HEK293 (cell line): ENCODE results near the gene SCAMP2.

ENCODE experiments used
- CTCF ChIA-PET: fragments of 350-600 bp; formaldehyde crosslinking; extraction: SDS; loops from one replicate; lab custom pipeline; 2021; ENCODE audit warnings: antibody characterized with exemption; lab: Yijun Ruan, JAX
- POLR2A ChIA-PET: fragments of 300-600 bp; formaldehyde crosslinking; extraction: SDS; loops from one replicate; lab custom pipeline; 2020; ENCODE audit warnings: antibody characterized with exemption, inconsistent platforms; lab: Yijun Ruan, JAX
- H3K27ac ChIP-seq: fragments of 200-500 bp; sonication (Bioruptor generic); 2 replicates; pipeline ENCODE4 v1.5.1; 2014; ENCODE audit warnings: low read depth, low read length, control low read depth, inconsistent platforms; ENCODE audit errors: extremely low read depth
- H3K36me3 ChIP-seq, 2 experiments: fragments of 200-500 bp in 1 of 2; sonication (Bioruptor generic) in 1 of 2; 1 replicate in 1 of 2; 2 replicates in 1 of 2; pipeline ENCODE4 v1.5.1; 2014 to 2017; ENCODE audit warnings: inconsistent platforms in 2 of 2, low read length in 2 of 2; ENCODE audit not compliant: control insufficient read depth in 2 of 2, insufficient read depth in 1 of 2
- H3K4me1 ChIP-seq: fragments of 200-500 bp; sonication (Bioruptor generic); 2 replicates; pipeline ENCODE4 v1.5.1; 2014; ENCODE audit warnings: mild to moderate bottlenecking, low read length, inconsistent platforms; ENCODE audit not compliant: control insufficient read depth, insufficient read depth
- H3K4me3 ChIP-seq: 2 replicates; pipeline ENCODE4 v1.5.1; 2011; ENCODE audit warnings: low read depth, mild to moderate bottlenecking, control low read depth, low read length, moderate library complexity
- H3K9me3 ChIP-seq: fragments of 200-500 bp; sonication (Bioruptor generic); 2 replicates; pipeline ENCODE4 v1.5.1; 2014; ENCODE audit warnings: low read depth, low read length, inconsistent platforms; ENCODE audit not compliant: control insufficient read depth, insufficient read depth
- ELK4 ChIP-seq: IDR thresholded peaks from 2 replicates; pipeline ENCODE4 v1.6.1; 2011; ENCODE audit warnings: mild to moderate bottlenecking, low read depth, low read length, borderline replicate concordance
- MEIS1 ChIP-seq: sonication (generic); formaldehyde crosslinking; IDR thresholded peaks from 2 replicates; pipeline ENCODE4 v1.8.1; 2022; ENCODE audit warnings: missing genetic modification reagents, mild to moderate bottlenecking, borderline replicate concordance
- OSR2 ChIP-seq: fragments of 450-650 bp; formaldehyde crosslinking; IDR thresholded peaks from 2 replicates; pipeline ENCODE4 v1.5.1; 2016; ENCODE audit warnings: missing biosample characterization, missing genetic modification characterization
- PATZ1 ChIP-seq: fragments of 450-650 bp; formaldehyde crosslinking; IDR thresholded peaks from 2 replicates; pipeline ENCODE4 v1.5.1; 2016; ENCODE audit warnings: missing biosample characterization, missing genetic modification characterization
- PRDM10 ChIP-seq: fragments of 450-650 bp; formaldehyde crosslinking; IDR thresholded peaks from 2 replicates; pipeline ENCODE4 v1.5.1; 2016; ENCODE audit warnings: missing biosample characterization, missing genetic modification characterization
- RBAK ChIP-seq: fragments of 450-650 bp; formaldehyde crosslinking; IDR thresholded peaks from 2 replicates; pipeline ENCODE4 v1.5.1; 2016; ENCODE audit warnings: missing biosample characterization, missing genetic modification characterization
- SETDB1 ChIP-seq: IDR thresholded peaks from one replicate; pipeline ENCODE4 v1.6.1; 2017; ENCODE audit warnings: mild to moderate bottlenecking, low read length, moderate library complexity, mixed read lengths; ENCODE audit not compliant: insufficient read length
- ZIC2 ChIP-seq: fragments of 450-650 bp; formaldehyde crosslinking; IDR thresholded peaks from 2 replicates; pipeline ENCODE4 v1.5.1; 2016; ENCODE audit warnings: missing biosample characterization, missing genetic modification characterization
- ZNF121 ChIP-seq: fragments of 450-650 bp; formaldehyde crosslinking; IDR thresholded peaks from 2 replicates; pipeline ENCODE4 v1.5.1; 2016; ENCODE audit warnings: missing biosample characterization, missing genetic modification characterization
- ZNF239 ChIP-seq: fragments of 450-650 bp; formaldehyde crosslinking; IDR thresholded peaks from 2 replicates; pipeline ENCODE4 v1.5.1; 2016; ENCODE audit warnings: missing biosample characterization, missing genetic modification characterization
- ZNF341 ChIP-seq: fragments of 450-650 bp; formaldehyde crosslinking; IDR thresholded peaks from 2 replicates; pipeline ENCODE4; 2016; ENCODE audit warnings: low read depth, missing biosample characterization, missing genetic modification characterization
- ZNF354C ChIP-seq: fragments of 450-650 bp; formaldehyde crosslinking; IDR thresholded peaks from 2 replicates; pipeline ENCODE4 v1.5.1; 2016; ENCODE audit warnings: missing biosample characterization, missing genetic modification characterization, low read depth, borderline replicate concordance
- ZNF362 ChIP-seq: fragments of 450-650 bp; formaldehyde crosslinking; IDR thresholded peaks from 2 replicates; pipeline ENCODE4 v1.5.1; 2016; ENCODE audit warnings: missing biosample characterization, missing genetic modification characterization
- ZNF404 ChIP-seq: fragments of 450-650 bp; formaldehyde crosslinking; IDR thresholded peaks from 2 replicates; pipeline ENCODE4 v1.5.1; 2017; ENCODE audit warnings: missing biosample characterization, missing genetic modification characterization
- ZNF510 ChIP-seq: fragments of 450-650 bp; formaldehyde crosslinking; IDR thresholded peaks from 2 replicates; pipeline ENCODE4 v1.5.1; 2018; ENCODE audit warnings: mild to moderate bottlenecking, missing genetic modification characterization, missing biosample characterization; ENCODE audit not compliant: insufficient replicate concordance
- ZNF600 ChIP-seq: fragments of 450-650 bp; formaldehyde crosslinking; IDR thresholded peaks from 2 replicates; pipeline ENCODE4 v1.5.1; 2016; ENCODE audit warnings: missing biosample characterization, missing genetic modification characterization
- ZNF621 ChIP-seq: fragments of 450-650 bp; formaldehyde crosslinking; IDR thresholded peaks from 2 replicates; pipeline ENCODE4 v1.5.1; 2017; ENCODE audit warnings: missing biosample characterization, missing genetic modification characterization
- ZNF645 ChIP-seq: fragments of 450-650 bp; formaldehyde crosslinking; IDR thresholded peaks from 2 replicates; pipeline ENCODE4; 2016; ENCODE audit warnings: missing biosample characterization, missing genetic modification characterization

The SCAMP2 gene

GRCh38 chr15:74857082-74857655 is 16.0 kb downstream of the SCAMP2 start (continued):
- peak; percentile 53 for TF ChIP-seq PRDM10 (tag by site-specific recombination)
- peak; percentile 56; the same call in 1 of the 2 replicates for TF ChIP-seq ZNF600 (tag by site-specific recombination)
- TF ChIP-seq MEIS1 (CRISPR knock-in tag), result no peak
- peak; percentile 87 for TF ChIP-seq OSR2 (tag by site-specific recombination)
- TF ChIP-seq, all 188 proteins: peak for 9

- no peak overlapping the region for H3K4me3 ChIP-seq
- POLR2A ChIA-PET, result interaction anchor here (0.7 to 2.1 kb wide), 4 partner anchors 38 to 192 kb away, joined by 3 to 10 read pairs (median 4); partner anchors contain the start of genes FAM219B and RPP25
Observed at GRCh38 chr15:74856537-74856936, 16.6 kb downstream of the SCAMP2 start.

GRCh38 chr15:74855857-74856256 is 17.3 kb downstream of the SCAMP2 start:
- no peaks in the 10 kb centered on the region for H3K9me3 ChIP-seq
- CTCF ChIA-PET, result interaction anchor here (0.6 to 2.4 kb wide), 4 partner anchors 8 to 368 kb away, joined by 3 to 10 read pairs (median 4); no protein-coding TSS in a partner anchor
- H3K36me3 ChIP-seq, result peaks cover 4 to 38% of the 10 kb centered on the region in 2 experiments
- H3K4me3 ChIP-seq, result no peak overlapping the region
- POLR2A ChIA-PET, result interaction anchor here (0.7 to 2.1 kb wide), 2 partner anchors 51 to 192 kb away, joined by 5 to 10 read pairs; partner anchors contain the start of gene FAM219B
- TF ChIP-seq ZNF510 (no peak), ZNF341 (peak; percentile 85), ZIC2 (tag by site-specific recombination) (peak; percentile 76)
- no peak overlapping the region for H3K27ac ChIP-seq
- H3K4me1 ChIP-seq, result peaks cover 14% of the 10 kb centered on the region

More at GRCh38 chr15:74856537-74856936, 16.6 kb downstream of the SCAMP2 start:
- Histone ChIP-seq H3K4me1 (peaks cover 14% of the 10 kb centered on the region), H3K9me3 (no peaks in the 10 kb centered on the region), H3K36me3 (peaks cover 4 to 31% of the 10 kb centered on the region in 2 experiments), H3K27ac (no peak overlapping the region)
- TF ChIP-seq ZNF362 (tag by site-specific recombination) (no peak), RBAK (no peak), ZNF239 (tag by site-specific recombination) (no peak), ZNF121 (tag by site-specific recombination) (peak; percentile 98)
- CTCF ChIA-PET, result interaction anchor here (0.6 to 2.4 kb wide), 6 partner anchors 12 to 1178 kb away, joined by 3 to 10 read pairs (median 4); no protein-coding TSS in a partner anchor

- no peaks in the 10 kb centered on the region for H3K9me3 ChIP-seq
- H3K27ac ChIP-seq, result no peak overlapping the region
- ChIA-PET CTCF (interaction anchor here (0.6 to 1.0 kb wide), 2 partner anchors 79 to 84 kb away, joined by 3 to 4 read pairs; no protein-coding TSS in a partner anchor), POLR2A (interaction anchor here (2.1 kb wide), 1 partner anchor 52 kb away, joined by 5 read pairs; the partner anchor contains the start of gene FAM219B)
- no peak overlapping the region for H3K4me3 ChIP-seq
- H3K4me1 ChIP-seq, result peaks cover 12% of the 10 kb centered on the region
- peaks cover 12 to 51% of the 10 kb centered on the region in 2 experiments for H3K36me3 ChIP-seq
- TF ChIP-seq PATZ1 (tag by site-specific recombination) (no peak), ZNF341 (no peak), ZNF621 (tag by site-specific recombination) (no peak), ZNF404 (tag by site-specific recombination) (no peak), SETDB1 (no peak), ZNF645 (no peak), ELK4 (no peak), ZNF354C (tag by site-specific recombination) (no peak)
Observed at GRCh38 chr15:74854453-74855022, 18.6 kb downstream of the SCAMP2 start.
